ENCODE measurements around the gene GRM2. TPM values are rescaled to one million over a fixed set of nuclear protein-coding genes. Genes with fewer than 3 reads are reported as not detected.

GRM2 gene
- total RNA-seq, 2 experiments from 2014 or later: 0.06 to 0.29 TPM

DNA sequence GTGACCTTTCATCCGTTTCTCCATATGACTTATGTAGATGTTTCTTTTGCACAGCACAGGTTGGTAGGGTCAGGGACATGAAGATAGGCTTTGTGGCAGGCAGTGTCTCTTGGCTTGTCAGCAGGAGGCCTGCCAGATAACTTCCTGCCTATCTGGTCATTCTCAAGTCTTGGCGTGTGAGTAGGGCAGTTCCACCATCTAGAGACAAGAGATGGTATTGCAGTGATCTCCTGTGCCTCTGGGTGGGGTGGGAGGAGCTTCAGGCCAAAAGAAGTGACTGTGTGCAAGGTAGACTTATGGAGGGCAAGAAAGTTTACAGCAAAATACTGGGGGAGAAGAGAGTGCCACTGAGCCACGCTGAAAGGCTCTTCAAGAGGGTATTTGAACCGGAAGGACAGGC, 24.8 kb upstream of the GRM2 start:
- H3K4me1 ChIP-seq (ENCODE audit: insufficient read depth, low read length, poor library complexity, severe bottlenecking): peaks cover 48% of the 10 kb centered on the region
- DNase-seq (ENCODE audit: low spot score): peak; percentile 87
- H3K36me3 ChIP-seq (ENCODE audit: insufficient read depth, low read length): peaks cover 45% of the 10 kb centered on the region
- ChIA-PET POLR2A (interaction anchor here (0.5 to 1.8 kb wide), 4 partner anchors 10 to 182 kb away, joined by 3 to 12 read pairs (median 6); partner anchors contain the start of gene DCAF1), CTCF (ENCODE audit: unreplicated experiment) (interaction anchor here (0.5 to 3.1 kb wide), 6 partner anchors 9 to 296 kb away, joined by 3 to 22 read pairs (median 6); partner anchors contain the start of gene DCAF1)
- intact Hi-C loops (cut with micrococcal nuclease; ENCODE audit: unreplicated experiment): loop anchor here (1.0 to 2.0 kb wide), 2 partner anchors 39 to 180 kb away; no protein-coding TSS in a partner anchor
- no peaks in the 10 kb centered on the region for H3K9me3 ChIP-seq (ENCODE audit: low read length)
- no peaks in the 10 kb centered on the region for H3K79me2 ChIP-seq (ENCODE audit: insufficient read depth, low read depth, low read length)
- no peak for TF ChIP-seq EZH2phosphoT487 (IDR thresholded peaks at IDR 0.05; ENCODE audit: borderline replicate concordance, low read depth, low read length)
- TF ChIP-seq, protein P1, sequence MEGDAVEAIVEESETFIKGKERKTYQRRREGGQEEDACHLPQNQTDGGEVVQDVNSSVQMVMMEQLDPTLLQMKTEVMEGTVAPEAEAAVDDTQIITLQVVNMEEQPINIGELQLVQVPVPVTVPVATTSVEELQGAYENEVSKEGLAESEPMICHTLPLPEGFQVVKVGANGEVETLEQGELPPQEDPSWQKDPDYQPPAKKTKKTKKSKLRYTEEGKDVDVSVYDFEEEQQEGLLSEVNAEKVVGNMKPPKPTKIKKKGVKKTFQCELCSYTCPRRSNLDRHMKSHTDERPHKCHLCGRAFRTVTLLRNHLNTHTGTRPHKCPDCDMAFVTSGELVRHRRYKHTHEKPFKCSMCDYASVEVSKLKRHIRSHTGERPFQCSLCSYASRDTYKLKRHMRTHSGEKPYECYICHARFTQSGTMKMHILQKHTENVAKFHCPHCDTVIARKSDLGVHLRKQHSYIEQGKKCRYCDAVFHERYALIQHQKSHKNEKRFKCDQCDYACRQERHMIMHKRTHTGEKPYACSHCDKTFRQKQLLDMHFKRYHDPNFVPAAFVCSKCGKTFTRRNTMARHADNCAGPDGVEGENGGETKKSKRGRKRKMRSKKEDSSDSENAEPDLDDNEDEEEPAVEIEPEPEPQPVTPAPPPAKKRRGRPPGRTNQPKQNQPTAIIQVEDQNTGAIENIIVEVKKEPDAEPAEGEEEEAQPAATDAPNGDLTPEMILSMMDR (conservative IDR thresholded peaks at IDR 0.05; ENCODE audit: low read length): peak; percentile 88
- no peaks in the 10 kb centered on the region for H3K9me2 ChIP-seq (ENCODE audit: insufficient read depth, low read length)
- peak overlapping the region; percentile 23 for H3K27ac ChIP-seq (ENCODE audit: low read depth, low read length, poor library complexity, severe bottlenecking)
- H2AFZ ChIP-seq (ENCODE audit: low read length): no peak overlapping the region
- H4K20me1 ChIP-seq (ENCODE audit: insufficient read depth, low read length): no peaks in the 10 kb centered on the region
- no peak overlapping the region for H3K4me3 ChIP-seq (ENCODE audit: low read depth, low read length, poor library complexity, severe bottlenecking)
- H3K4me2 ChIP-seq (ENCODE audit: low read length): peak overlapping the region; percentile 55
- BruUV-seq (replicated peaks): no TSS peak

DNA sequence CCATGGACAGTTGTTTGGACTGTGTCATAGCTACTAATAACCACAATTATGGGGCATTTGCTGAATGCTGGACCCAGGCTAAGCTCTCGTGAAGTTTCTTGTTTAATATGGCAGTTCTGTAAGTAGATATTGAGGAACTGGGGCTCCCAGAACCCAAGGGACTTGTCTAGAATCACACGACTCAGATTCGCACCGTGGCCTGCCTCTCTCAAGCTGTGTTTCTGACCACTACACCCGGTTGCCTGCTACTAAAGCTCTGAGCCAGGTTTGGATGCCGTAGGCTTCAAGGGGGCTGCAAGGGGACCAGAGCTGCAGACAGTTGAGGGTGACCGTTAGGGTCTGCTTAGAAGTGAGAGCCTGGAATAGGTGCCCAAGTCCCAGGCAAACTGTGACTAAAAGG, 24.3 kb upstream of the GRM2 start:
- Histone ChIP-seq H3K4me2 (ENCODE audit: low read length) (no peak overlapping the region), H3K4me1 (ENCODE audit: insufficient read depth, low read length, poor library complexity, severe bottlenecking) (peaks cover 50% of the 10 kb centered on the region), H2AFZ (ENCODE audit: low read length) (no peak overlapping the region), H3K36me3 (ENCODE audit: insufficient read depth, low read length) (peaks cover 49% of the 10 kb centered on the region), H4K20me1 (ENCODE audit: insufficient read depth, low read length) (no peaks in the 10 kb centered on the region), H3K27ac (ENCODE audit: low read depth, low read length, poor library complexity, severe bottlenecking) (no peak overlapping the region), H3K79me2 (ENCODE audit: insufficient read depth, low read depth, low read length) (no peaks in the 10 kb centered on the region), H3K9me2 (ENCODE audit: insufficient read depth, low read length) (no peaks in the 10 kb centered on the region), H3K4me3 (ENCODE audit: low read depth, low read length, poor library complexity, severe bottlenecking) (no peak overlapping the region), H3K9me3 (ENCODE audit: low read length) (no peaks in the 10 kb centered on the region)
- CTCF ChIA-PET (ENCODE audit: unreplicated experiment): interaction anchor here (0.5 to 3.1 kb wide), 4 partner anchors 10 to 297 kb away, joined by 3 to 22 read pairs (median 10); partner anchors contain the start of gene DCAF1
- TF ChIP-seq, protein P1 (conservative IDR thresholded peaks at IDR 0.05; ENCODE audit: low read length): no peak
- TF ChIP-seq EZH2phosphoT487 (IDR thresholded peaks at IDR 0.05; ENCODE audit: borderline replicate concordance, low read depth, low read length): no peak
- DNase-seq (ENCODE audit: low spot score): no peak
- intact Hi-C loops (cut with micrococcal nuclease; ENCODE audit: unreplicated experiment): loop anchor here (1.0 to 2.0 kb wide), 2 partner anchors 40 to 180 kb away; no protein-coding TSS in a partner anchor
- no TSS peak for BruUV-seq (replicated peaks)
- POLR2A ChIA-PET: interaction anchor here (0.5 to 1.5 kb wide), 5 partner anchors 12 to 183 kb away, joined by 3 to 8 read pairs (median 4); partner anchors contain the start of gene DCAF1

DNA sequence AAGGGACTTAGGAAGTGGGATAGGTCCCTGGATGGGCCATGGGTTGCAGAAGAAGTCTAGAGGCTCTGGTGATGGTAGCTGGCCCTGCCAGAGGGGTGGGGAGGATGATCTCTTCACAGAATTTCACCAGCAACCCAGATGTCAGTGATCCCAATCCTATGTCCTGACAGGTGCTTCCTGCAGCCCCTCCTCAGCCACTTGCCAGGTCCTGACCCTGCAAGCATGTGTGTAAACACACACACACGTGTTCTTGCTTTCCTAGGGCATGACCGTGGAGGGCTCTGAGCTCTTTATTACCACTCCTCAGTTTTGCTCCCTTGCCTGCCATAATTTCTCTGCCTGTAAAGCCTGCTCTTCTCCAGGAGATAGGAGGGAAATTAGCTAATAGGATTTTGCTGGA, 23.3 kb upstream of the GRM2 start:
- no TSS peak for BruUV-seq (replicated peaks)
- Histone ChIP-seq H3K79me2 (ENCODE audit: insufficient read depth, low read depth, low read length) (no peaks in the 10 kb centered on the region), H3K9me3 (ENCODE audit: low read length) (no peaks in the 10 kb centered on the region), H3K4me2 (ENCODE audit: low read length) (no peak overlapping the region), H3K9me2 (ENCODE audit: insufficient read depth, low read length) (no peaks in the 10 kb centered on the region), H4K20me1 (ENCODE audit: insufficient read depth, low read length) (no peaks in the 10 kb centered on the region), H2AFZ (ENCODE audit: low read length) (no peak overlapping the region), H3K27ac (ENCODE audit: low read depth, low read length, poor library complexity, severe bottlenecking) (no peak overlapping the region), H3K36me3 (ENCODE audit: insufficient read depth, low read length) (peaks cover 59% of the 10 kb centered on the region), H3K4me3 (ENCODE audit: low read depth, low read length, poor library complexity, severe bottlenecking) (no peak overlapping the region), H3K4me1 (ENCODE audit: insufficient read depth, low read length, poor library complexity, severe bottlenecking) (peaks cover 50% of the 10 kb centered on the region)
- CTCF ChIA-PET (ENCODE audit: unreplicated experiment): interaction anchor here (0.7 kb wide), 1 partner anchor 173 kb away, joined by 3 read pairs; no protein-coding TSS in a partner anchor
- POLR2A ChIA-PET: interaction anchor here (0.5 kb wide), 1 partner anchor 1046 kb away, joined by 3 read pairs; no protein-coding TSS in a partner anchor
- TF ChIP-seq, protein P1 (conservative IDR thresholded peaks at IDR 0.05; ENCODE audit: low read length): no peak
- TF ChIP-seq EZH2phosphoT487 (IDR thresholded peaks at IDR 0.05; ENCODE audit: borderline replicate concordance, low read depth, low read length): no peak
- no peak for DNase-seq (ENCODE audit: low spot score)
- intact Hi-C loops (cut with micrococcal nuclease; ENCODE audit: unreplicated experiment): loop anchor here (2.0 kb wide), 1 partner anchor 41 kb away; no protein-coding TSS in a partner anchor
